ENCODE data around the gene POLR3K.

Gene POLR3K

DNA sequence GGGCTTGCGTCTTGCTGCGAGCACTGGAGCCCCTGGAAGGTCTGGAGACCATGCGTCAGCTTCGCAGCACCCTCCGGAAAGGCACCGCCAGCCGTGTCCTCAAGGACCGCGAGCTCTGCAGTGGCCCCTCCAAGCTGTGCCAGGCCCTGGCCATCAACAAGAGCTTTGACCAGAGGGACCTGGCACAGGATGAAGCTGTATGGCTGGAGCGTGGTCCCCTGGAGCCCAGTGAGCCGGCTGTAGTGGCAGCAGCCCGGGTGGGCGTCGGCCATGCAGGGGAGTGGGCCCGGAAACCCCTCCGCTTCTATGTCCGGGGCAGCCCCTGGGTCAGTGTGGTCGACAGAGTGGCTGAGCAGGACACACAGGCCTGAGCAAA, 32.0 kb upstream of the POLR3K start:
- H3K27ac ChIP-seq = no peak overlapping the region
- TF ChIP-seq, protein P1, sequence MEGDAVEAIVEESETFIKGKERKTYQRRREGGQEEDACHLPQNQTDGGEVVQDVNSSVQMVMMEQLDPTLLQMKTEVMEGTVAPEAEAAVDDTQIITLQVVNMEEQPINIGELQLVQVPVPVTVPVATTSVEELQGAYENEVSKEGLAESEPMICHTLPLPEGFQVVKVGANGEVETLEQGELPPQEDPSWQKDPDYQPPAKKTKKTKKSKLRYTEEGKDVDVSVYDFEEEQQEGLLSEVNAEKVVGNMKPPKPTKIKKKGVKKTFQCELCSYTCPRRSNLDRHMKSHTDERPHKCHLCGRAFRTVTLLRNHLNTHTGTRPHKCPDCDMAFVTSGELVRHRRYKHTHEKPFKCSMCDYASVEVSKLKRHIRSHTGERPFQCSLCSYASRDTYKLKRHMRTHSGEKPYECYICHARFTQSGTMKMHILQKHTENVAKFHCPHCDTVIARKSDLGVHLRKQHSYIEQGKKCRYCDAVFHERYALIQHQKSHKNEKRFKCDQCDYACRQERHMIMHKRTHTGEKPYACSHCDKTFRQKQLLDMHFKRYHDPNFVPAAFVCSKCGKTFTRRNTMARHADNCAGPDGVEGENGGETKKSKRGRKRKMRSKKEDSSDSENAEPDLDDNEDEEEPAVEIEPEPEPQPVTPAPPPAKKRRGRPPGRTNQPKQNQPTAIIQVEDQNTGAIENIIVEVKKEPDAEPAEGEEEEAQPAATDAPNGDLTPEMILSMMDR (conservative IDR thresholded peaks at IDR 0.05) = no peak
- no peak for TF ChIP-seq ZFX (IDR thresholded peaks at IDR 0.05)

GRCh38 chr16:84718-85406, 31.5 kb upstream of the POLR3K start:
- no peak for TF ChIP-seq ZFX (IDR thresholded peaks at IDR 0.05)
- TF ChIP-seq, protein P1 (conservative IDR thresholded peaks at IDR 0.05) = no peak
- H3K27ac ChIP-seq = no peak overlapping the region

DNA sequence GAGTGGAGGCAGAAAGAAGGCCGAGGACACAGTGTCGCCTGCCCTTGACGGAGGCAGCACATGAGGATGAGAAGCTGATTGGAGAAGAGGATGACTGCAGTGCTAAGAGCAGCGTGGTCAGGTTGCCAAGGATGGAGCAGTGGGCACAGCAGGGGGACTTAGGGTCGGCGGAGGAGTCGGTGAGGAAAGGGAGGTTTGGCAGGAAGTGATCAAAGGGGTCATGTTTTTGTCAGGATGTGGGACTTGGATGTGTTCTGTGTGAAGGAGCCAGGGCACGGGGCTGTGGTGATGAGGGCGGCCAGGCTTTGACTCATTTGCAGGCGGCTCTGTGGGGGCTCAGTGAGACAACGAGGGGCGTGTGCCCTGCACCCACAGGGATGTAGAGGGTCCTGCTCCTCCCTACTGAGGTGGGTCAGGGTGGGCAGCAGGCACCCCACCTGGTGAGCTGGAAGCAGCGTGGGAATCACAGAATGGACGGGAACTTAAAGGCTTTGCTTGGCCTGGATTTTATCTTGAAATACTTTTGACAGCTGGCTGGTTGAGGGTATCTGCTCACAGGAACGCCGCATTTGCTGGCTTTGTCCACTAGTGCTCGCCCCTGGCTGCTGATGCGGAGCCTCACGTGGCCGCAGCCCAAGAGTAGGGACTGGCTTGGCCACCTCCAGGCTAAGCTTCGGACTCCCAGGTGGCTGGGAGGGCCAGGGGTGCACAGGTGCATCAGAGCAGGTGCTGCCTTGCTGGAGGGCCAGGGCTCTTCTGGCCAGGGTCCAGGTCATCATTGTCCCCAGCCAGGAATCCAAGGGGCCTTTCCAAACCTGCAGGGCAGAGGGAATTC, 30.6 kb upstream of the POLR3K start:
- TF ChIP-seq ZFX (IDR thresholded peaks at IDR 0.05) = no peak
- TF ChIP-seq, protein P1 (conservative IDR thresholded peaks at IDR 0.05) = no peak

GRCh38 chr16:83060-83603, 29.7 kb upstream of the POLR3K start:
- TF ChIP-seq, protein P1 (conservative IDR thresholded peaks at IDR 0.05) = no peak
- no peak for TF ChIP-seq ZFX (IDR thresholded peaks at IDR 0.05)
- no peak overlapping the region for H3K27ac ChIP-seq

More for the DNA sequence above, 30.6 kb upstream of the POLR3K start:
- no peak overlapping the region for H3K27ac ChIP-seq

GRCh38 chr16:79151-80054, 26.0 kb upstream of the POLR3K start:
- TF ChIP-seq, protein P1 (conservative IDR thresholded peaks at IDR 0.05) = no peak
- TF ChIP-seq ZFX (IDR thresholded peaks at IDR 0.05) = no peak
- H3K27ac ChIP-seq = peak overlapping the region; percentile 85; the same call in 1 of the 2 replicates

GRCh38 chr16:78444-79150, 25.2 kb upstream of the POLR3K start:
- TF ChIP-seq ZFX (IDR thresholded peaks at IDR 0.05) = peak; percentile 59; the same call in 1 of the 2 replicates
- TF ChIP-seq, protein P1 (conservative IDR thresholded peaks at IDR 0.05) = no peak
- peak overlapping the region; percentile 85 for H3K27ac ChIP-seq
